Sigmoid colon (tissue), 4 donors: ENCODE data around the gene AGT.

Experiments
- POLR2AphosphoS5 ChIP-seq, 4 donors: sonication (generic); formaldehyde crosslinking; IDR thresholded peaks; one replicate each; pipeline ENCODE4 v1.6.1; 2017; ENCODE audit warnings: antibody characterized with exemption in 4 of 4
- TF ChIP-seq, protein P1 (sequence below), 4 experiments: fragments of 450-650 bp in 3 of 4; fragments of 200-600 bp in 1 of 4; IDR thresholded peaks; one replicate each; pipeline ENCODE4 v1.5.1; 2016 to 2019; ENCODE audit warnings: antibody characterized with exemption in 4 of 4, mild to moderate bottlenecking in 3 of 4, moderate library complexity in 2 of 4

DNA sequence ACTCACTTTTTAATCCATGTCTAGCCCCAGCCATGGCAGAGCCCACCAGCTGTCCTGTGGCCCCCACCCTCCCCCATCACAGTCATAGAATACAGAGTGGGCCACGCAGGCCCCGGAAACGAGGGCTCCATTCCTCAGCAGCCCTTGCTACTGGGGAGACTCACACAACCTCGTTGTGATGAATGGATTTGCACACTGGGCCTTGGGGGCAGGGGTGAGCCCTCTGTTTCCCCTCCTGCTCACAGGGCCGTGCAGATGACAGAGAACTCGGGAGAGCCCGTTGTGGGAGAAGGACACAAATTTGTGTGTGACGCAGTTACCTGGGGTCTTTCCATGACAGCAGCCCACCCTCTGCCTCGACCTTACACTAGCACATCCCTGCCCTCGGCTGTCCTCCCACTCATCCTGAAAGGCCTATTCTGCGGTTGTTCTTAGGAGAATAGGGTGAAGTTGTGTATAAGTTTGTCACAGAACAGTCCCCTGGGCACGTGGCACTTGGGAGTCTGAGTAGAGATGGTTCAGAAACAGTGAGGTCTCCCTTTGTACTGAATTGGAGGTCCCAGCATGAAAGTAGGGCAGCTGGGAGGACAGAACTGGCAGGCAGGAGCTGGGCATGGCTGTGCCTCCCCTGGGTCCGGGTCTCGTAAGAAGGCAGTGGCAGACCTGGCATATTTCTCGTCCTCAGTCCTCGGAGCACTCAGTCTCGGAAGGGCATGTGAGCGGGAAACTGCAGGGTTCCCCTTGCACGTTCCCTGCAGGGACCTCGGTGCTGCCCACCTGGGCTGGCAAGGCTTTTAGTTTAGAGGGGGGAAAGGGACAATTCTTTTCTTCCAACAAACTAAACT is 6.8 kb downstream of the AGT start:
- TF ChIP-seq POLR2AphosphoS5 (IDR thresholded peaks at IDR 0.05): no peak
- TF ChIP-seq, protein P1, sequence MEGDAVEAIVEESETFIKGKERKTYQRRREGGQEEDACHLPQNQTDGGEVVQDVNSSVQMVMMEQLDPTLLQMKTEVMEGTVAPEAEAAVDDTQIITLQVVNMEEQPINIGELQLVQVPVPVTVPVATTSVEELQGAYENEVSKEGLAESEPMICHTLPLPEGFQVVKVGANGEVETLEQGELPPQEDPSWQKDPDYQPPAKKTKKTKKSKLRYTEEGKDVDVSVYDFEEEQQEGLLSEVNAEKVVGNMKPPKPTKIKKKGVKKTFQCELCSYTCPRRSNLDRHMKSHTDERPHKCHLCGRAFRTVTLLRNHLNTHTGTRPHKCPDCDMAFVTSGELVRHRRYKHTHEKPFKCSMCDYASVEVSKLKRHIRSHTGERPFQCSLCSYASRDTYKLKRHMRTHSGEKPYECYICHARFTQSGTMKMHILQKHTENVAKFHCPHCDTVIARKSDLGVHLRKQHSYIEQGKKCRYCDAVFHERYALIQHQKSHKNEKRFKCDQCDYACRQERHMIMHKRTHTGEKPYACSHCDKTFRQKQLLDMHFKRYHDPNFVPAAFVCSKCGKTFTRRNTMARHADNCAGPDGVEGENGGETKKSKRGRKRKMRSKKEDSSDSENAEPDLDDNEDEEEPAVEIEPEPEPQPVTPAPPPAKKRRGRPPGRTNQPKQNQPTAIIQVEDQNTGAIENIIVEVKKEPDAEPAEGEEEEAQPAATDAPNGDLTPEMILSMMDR (IDR thresholded peaks at IDR 0.05): no peak
